SK-N-SH (cell line): ENCODE data around the gene TCF15. TPM values are rescaled to one million over a fixed set of nuclear protein-coding genes. Genes with fewer than 3 reads are reported as not detected.

Experiments used
- CTCF ChIA-PET: fragments of 300-600, 350-600 bp; formaldehyde crosslinking; extraction: SDS; loops from one replicate; lab custom pipeline; 2021; lab: Yijun Ruan, JAX
- POLR2A ChIA-PET: fragments of 350-600 bp; sonication (Branson Sonifier 250); formaldehyde crosslinking; extraction: SDS; loops from one replicate; lab custom pipeline; 2020; ENCODE audit warnings: antibody characterized with exemption, inconsistent platforms; lab: Yijun Ruan, JAX
- DNase-seq: peaks from one replicate; pipeline ENCODE4 v3.0.0; 2012
- H2AFZ ChIP-seq: fragments of 200-600 bp; sonication (generic); 2 replicates; pipeline ENCODE4 v1.8.1; 2016; ENCODE audit warnings: antibody characterized with exemption, mild to moderate bottlenecking, low read depth
- H3F3A ChIP-seq: fragments of 200-600 bp; sonication (generic); replicated peaks from 2 replicates; pipeline ENCODE3; 2016; ENCODE audit warnings: antibody characterized with exemption, mild to moderate bottlenecking; ENCODE audit not compliant: insufficient read depth
- H3K27ac ChIP-seq, 2 experiments: fragments of 200-500 bp in 1 of 2; fragments of 200-600 bp in 1 of 2; sonication (Bioruptor generic) in 1 of 2; sonication (generic), shearing (Covaris generic) in 1 of 2; 2 replicates each; pipeline versions ENCODE4 v1.5.1 to v1.6.1; 2014 to 2016; ENCODE audit warnings: low read depth in 2 of 2, inconsistent platforms in 1 of 2, low read length in 1 of 2, mild to moderate bottlenecking in 1 of 2, mixed read lengths in 1 of 2
- H3K27me3 ChIP-seq: fragments of 200-600 bp; sonication (generic), shearing (Covaris generic); 2 replicates; pipeline ENCODE4 v1.6.1; 2016; ENCODE audit warnings: mixed run types; ENCODE audit not compliant: insufficient read depth
- H3K36me3 ChIP-seq, 2 experiments: fragments of 200-500 bp in 1 of 2; fragments of 200-600 bp in 1 of 2; sonication (Bioruptor generic) in 1 of 2; sonication (generic) in 1 of 2; replicated peaks in 1 of 2; 2 replicates each; pipeline versions ENCODE3 to v1.5.1; 2014 to 2016; ENCODE audit warnings: low read length in 1 of 2, mild to moderate bottlenecking in 1 of 2; ENCODE audit not compliant: insufficient read depth in 2 of 2, control insufficient read depth in 1 of 2
- H3K4me1 ChIP-seq, 2 experiments: fragments of 200-500 bp in 1 of 2; fragments of 200-600 bp in 1 of 2; sonication (Bioruptor generic) in 1 of 2; sonication (generic), shearing (Covaris generic) in 1 of 2; 2 replicates each; pipeline versions ENCODE4 v1.5.1 to v1.6.1; 2014 to 2016; ENCODE audit warnings: low read depth in 1 of 2, low read length in 1 of 2, mixed run types in 1 of 2; ENCODE audit not compliant: insufficient read depth in 2 of 2, control insufficient read depth in 1 of 2
- H3K4me2 ChIP-seq: fragments of 200-600 bp; sonication (generic), shearing (Covaris generic); 2 replicates; pipeline ENCODE4 v1.6.1; 2017; ENCODE audit warnings: mixed run types
- H3K4me3 ChIP-seq, 2 experiments: fragments of 200-500 bp in 1 of 2; fragments of 200-600 bp in 1 of 2; sonication (Bioruptor generic) in 1 of 2; sonication (generic), shearing (Covaris generic) in 1 of 2; 2 replicates each; pipeline versions ENCODE4 v1.5.1 to v1.8.1; 2014 to 2016; ENCODE audit warnings: low read depth in 2 of 2, inconsistent platforms in 1 of 2, low read length in 1 of 2, mild to moderate bottlenecking in 1 of 2, mixed read lengths in 1 of 2, moderate library complexity in 1 of 2
- H3K79me2 ChIP-seq: fragments of 200-600 bp; sonication (generic); 2 replicates; pipeline ENCODE4 v1.8.1; 2017; ENCODE audit warnings: mild to moderate bottlenecking; ENCODE audit not compliant: insufficient read depth
- H3K9ac ChIP-seq: fragments of 200-600 bp; sonication (generic); 2 replicates; pipeline ENCODE4 v1.6.1; 2017; ENCODE audit warnings: mixed run types
- H3K9me2 ChIP-seq: fragments of 200-600 bp; sonication (generic); 2 replicates; pipeline ENCODE4 v1.6.1; 2017; ENCODE audit warnings: mixed run types
- H3K9me3 ChIP-seq: fragments of 200-600 bp; sonication (generic); 2 replicates; pipeline ENCODE4 v1.6.1; 2017; ENCODE audit warnings: mixed run types, mild to moderate bottlenecking, moderate library complexity
- H4K20me1 ChIP-seq: fragments of 200-600 bp; sonication (generic); 2 replicates; pipeline ENCODE4 v1.6.1; 2017; ENCODE audit warnings: mild to moderate bottlenecking, mixed run types; ENCODE audit not compliant: insufficient read depth
- CHD2 ChIP-seq: fragments of 150-350 bp; IDR thresholded peaks from 2 replicates; pipeline ENCODE4 v1.6.1; 2018; ENCODE audit warnings: low read length; ENCODE audit not compliant: partially characterized antibody
- CTCF ChIP-seq: fragments of 200-600 bp; sonication (generic); IDR thresholded peaks from 2 replicates; pipeline ENCODE4 v1.6.1; 2017; ENCODE audit warnings: antibody characterized with exemption, mild to moderate bottlenecking, moderate library complexity
- ELF1 ChIP-seq: IDR thresholded peaks from 2 replicates; pipeline ENCODE4 v1.4.0; 2012
- EP300 ChIP-seq, 2 experiments: IDR thresholded peaks; 2 replicates each; pipeline versions ENCODE4 v1.4.0 to v1.6.1; 2012; ENCODE audit warnings: borderline replicate concordance in 1 of 2, low read depth in 1 of 2, low read length in 1 of 2
- EZH2phosphoT487 ChIP-seq: fragments of 200-600 bp; sonication (generic); IDR thresholded peaks from 2 replicates; pipeline ENCODE4 v1.6.1; 2017; ENCODE audit warnings: low read depth, mixed run types, mild to moderate bottlenecking, antibody characterized with exemption, moderate library complexity, borderline replicate concordance
- FOSL2 ChIP-seq: IDR thresholded peaks from 2 replicates; pipeline ENCODE4 v1.4.0; 2012; ENCODE audit warnings: low read depth, mild to moderate bottlenecking, moderate library complexity, borderline replicate concordance
- FOXJ3 ChIP-seq: sonication (generic); formaldehyde crosslinking; IDR thresholded peaks from 2 replicates; pipeline ENCODE4 v1.5.1; 2020; ENCODE audit warnings: mild to moderate bottlenecking, missing genetic modification reagents
- GATA2 ChIP-seq: sonication (generic); formaldehyde crosslinking; IDR thresholded peaks from 2 replicates; pipeline ENCODE4 v1.5.0; 2020; ENCODE audit warnings: mild to moderate bottlenecking, missing genetic modification reagents
- IRF3 ChIP-seq: fragments of 150-350 bp; IDR thresholded peaks from 2 replicates; pipeline ENCODE4 v1.6.1; 2016; ENCODE audit warnings: mild to moderate bottlenecking, low read depth, low read length
- JUND ChIP-seq: IDR thresholded peaks from 2 replicates; pipeline ENCODE4 v1.4.0; 2012
- MAX ChIP-seq: IDR thresholded peaks from 2 replicates; pipeline ENCODE4 v1.4.0; 2012; ENCODE audit warnings: low read depth
- PBX3 ChIP-seq: IDR thresholded peaks from 2 replicates; pipeline ENCODE4; 2012
- RCOR1 ChIP-seq: fragments of 150-350 bp; IDR thresholded peaks from 2 replicates; pipeline ENCODE4 v1.6.1; 2017; ENCODE audit warnings: antibody characterized with exemption, low read length
- REST ChIP-seq: IDR thresholded peaks from 2 replicates; pipeline ENCODE4 v1.6.1; 2012; ENCODE audit warnings: mild to moderate bottlenecking, low read depth, low read length, moderate library complexity
- RFX5 ChIP-seq: IDR thresholded peaks from 2 replicates; pipeline ENCODE4 v1.6.1; 2012; ENCODE audit warnings: mild to moderate bottlenecking, improper control_type of control experiment, low read length
- TAF1 ChIP-seq: IDR thresholded peaks from 2 replicates; pipeline ENCODE4 v1.6.1; 2012; ENCODE audit warnings: low read depth, mild to moderate bottlenecking, low read length, moderate library complexity, borderline replicate concordance
- TCF12 ChIP-seq: IDR thresholded peaks from 2 replicates; pipeline ENCODE4 v1.4.0; 2012
- TEAD4 ChIP-seq: IDR thresholded peaks from 2 replicates; pipeline ENCODE4 v1.4.0; 2012; ENCODE audit warnings: mild to moderate bottlenecking, borderline replicate concordance; ENCODE audit not compliant: insufficient read depth
- USF1 ChIP-seq: IDR thresholded peaks from 2 replicates; pipeline ENCODE4 v1.4.0; 2012; ENCODE audit warnings: low read depth, borderline replicate concordance
- YY1 ChIP-seq: IDR thresholded peaks from 2 replicates; pipeline ENCODE4 v1.4.0; 2012; ENCODE audit warnings: low read depth, mild to moderate bottlenecking
- WGBS: methylation state at CpG from one replicate; pipeline ENCODE4 v1.1.6; 2017; ENCODE audit warnings: low lambda C conversion rate; 5-methylcytosine and 5-hydroxymethylcytosine counted together
- polyA plus RNA-seq, 3 experiments: library from polyadenylated mRNA; depleted of rRNA; stranded (reverse); fragments of >200 nt; gene quantifications; 2 replicates each; pipeline ENCODE4 v1.2.3, GENCODE V29; 2012

The TCF15 gene
- polyA plus RNA-seq, 1 of the 3 experiments (the other 2 are of a cell fraction) = not detected

- H3K27ac ChIP-seq = no peak overlapping the region
- H3K79me2 ChIP-seq = no peaks in the 10 kb centered on the region
- no peaks in the 10 kb centered on the region for H4K20me1 ChIP-seq
- H3K4me2 ChIP-seq = no peak overlapping the region
- no peaks in the 10 kb centered on the region for H3K36me3 ChIP-seq
- no peaks in the 10 kb centered on the region for H3F3A ChIP-seq
- H3K9me3 ChIP-seq = no peaks in the 10 kb centered on the region
- DNase-seq = no peak
- 59% methylated on average over 1 of the region's 1 CpG for WGBS
- no peak for TF ChIP-seq USF1
- no peak for TF ChIP-seq EP300 (IDR thresholded peaks at IDR 0.05; ENCODE audit: borderline replicate concordance in 1 of 2, low read depth in 1 of 2, low read length in 1 of 2)
- TF ChIP-seq ELF1 = no peak
- TF ChIP-seq MAX = no peak
- TF ChIP-seq YY1 = no peak
- H3K9me2 ChIP-seq = no peaks in the 10 kb centered on the region
- ChIA-PET CTCF (interaction anchor here (1.0 to 3.6 kb wide), 5 partner anchors 13 to 108 kb away, joined by 3 to 16 read pairs (median 3); no protein-coding TSS in a partner anchor), POLR2A (no interaction called here)
- H2AFZ ChIP-seq = no peak overlapping the region
- H3K9ac ChIP-seq = no peak overlapping the region
- H3K27me3 ChIP-seq = peaks cover 5% of the 10 kb centered on the region; the same call in 1 of the 2 replicates
- peaks cover 0 to 7% of the 10 kb centered on the region in 2 experiments; a peak in 1 of 4 replicates for H3K4me1 ChIP-seq
- H3K4me3 ChIP-seq = no peak overlapping the region
These were observed 21.0 kb upstream of the TCF15 start for GRCh38 chr20:631101-631500.

GRCh38 chr20:626579-626978, 16.5 kb upstream of the TCF15 start:
- CTCF ChIA-PET = interaction anchor here (0.9 to 1.2 kb wide), 2 partner anchors 15 to 19 kb away, joined by 3 to 4 read pairs; no protein-coding TSS in a partner anchor
- no peak for DNase-seq
- no peaks in the 10 kb centered on the region for H3F3A ChIP-seq
- H3K27me3 ChIP-seq = no peaks in the 10 kb centered on the region; the same call in 1 of the 2 replicates
- H3K9me2 ChIP-seq = no peaks in the 10 kb centered on the region
- POLR2A ChIA-PET = no interaction called here
- H2AFZ ChIP-seq = no peak overlapping the region
- H3K36me3 ChIP-seq = no peaks in the 10 kb centered on the region
- no peak overlapping the region for H3K4me2 ChIP-seq
- no peak overlapping the region for H3K27ac ChIP-seq
- no peaks in the 10 kb centered on the region for H3K79me2 ChIP-seq
- whole genome bisulfite sequencing = 16% methylated on average over 2 of the region's 2 CpGs
- no peaks in the 10 kb centered on the region for H3K4me1 ChIP-seq
- H3K9ac ChIP-seq = no peak overlapping the region
- H4K20me1 ChIP-seq = no peaks in the 10 kb centered on the region
- H3K9me3 ChIP-seq = no peaks in the 10 kb centered on the region
- H3K4me3 ChIP-seq = no peak overlapping the region
- TF ChIP-seq TCF12 = no peak
- no peak for TF ChIP-seq JUND
- TF ChIP-seq RCOR1 = no peak
- TF ChIP-seq PBX3 = no peak
- no peak for TF ChIP-seq FOSL2
- no peak for TF ChIP-seq YY1
- no peak for TF ChIP-seq CHD2
- no peak for TF ChIP-seq FOXJ3 (CRISPR knock-in tag)
- TF ChIP-seq REST = no peak
- TF ChIP-seq TEAD4 = no peak
- no peak for TF ChIP-seq RFX5
- TF ChIP-seq TAF1 = no peak
- TF ChIP-seq GATA2 (CRISPR knock-in tag) = no peak
- TF ChIP-seq EZH2phosphoT487 = no peak
- no peak for TF ChIP-seq CTCF
- TF ChIP-seq IRF3 = no peak
